H1 (cell line): ENCODE data around the gene ENSA. TPM values are rescaled to one million over a fixed set of nuclear protein-coding genes. Genes with fewer than 3 reads are reported as not detected.
A peak's percentile ranks its signal among the peaks of the same experiment; 100 is the strongest.

ENCODE experiments used
- CTCF ChIA-PET: fragments of 300-600 bp; sonication (Branson Sonifier 250); formaldehyde crosslinking; loops from one replicate; lab custom pipeline; 2021; ENCODE audit not compliant: partially characterized antibody; lab: Charles Lee
- POLR2A ChIA-PET: fragments of 300-600 bp; sonication (Branson Sonifier 250); formaldehyde crosslinking; loops from one replicate; lab custom pipeline; 2021; ENCODE audit warnings: inconsistent platforms; ENCODE audit not compliant: partially characterized antibody; lab: Charles Lee
- DNase-seq, 2 experiments: peaks; one replicate each; pipeline versions ENCODE4 v3.0.0 to v3.0.0-alpha.2; 2010 to 2022; ENCODE audit warnings: low spot score in 2 of 2, low read depth in 1 of 2, mixed read lengths in 1 of 2
- FAIRE-seq: peaks from 2 replicates; lab custom pipeline; 2011; peaks lifted over from hg19 to GRCh38; lab: Jason Lieb, UNC
- H2AFZ ChIP-seq: 2 replicates; pipeline ENCODE4 v1.8.1; 2012; ENCODE audit warnings: low read length, inconsistent platforms
- H2AK5ac ChIP-seq: 2 replicates; pipeline ENCODE4 v1.6.1; 2013; ENCODE audit warnings: low read depth, low read length
- H2BK120ac ChIP-seq: replicated peaks from 2 replicates; pipeline ENCODE3; 2013; ENCODE audit warnings: low read depth, low read length, inconsistent platforms
- H2BK12ac ChIP-seq: 2 replicates; pipeline ENCODE4 v1.6.1; 2013; ENCODE audit warnings: low read depth, low read length
- H2BK15ac ChIP-seq: 2 replicates; pipeline ENCODE4 v1.6.1; 2013; ENCODE audit warnings: low read length
- H2BK20ac ChIP-seq: 2 replicates; pipeline ENCODE4 v1.6.1; 2013; ENCODE audit warnings: low read length
- H2BK5ac ChIP-seq: 2 replicates; pipeline ENCODE4 v1.6.1; 2013; ENCODE audit warnings: low read depth, low read length
- H3K14ac ChIP-seq: 2 replicates; pipeline ENCODE4 v1.6.1; 2013; ENCODE audit warnings: inconsistent platforms; ENCODE audit not compliant: insufficient read length
- H3K18ac ChIP-seq: 2 replicates; pipeline ENCODE4 v1.6.1; 2013; ENCODE audit warnings: low read length; ENCODE audit errors: extremely low read depth
- H3K23ac ChIP-seq: 2 replicates; pipeline ENCODE4 v1.6.1; 2013; ENCODE audit warnings: inconsistent platforms; ENCODE audit not compliant: insufficient read length
- H3K23me2 ChIP-seq: 2 replicates; pipeline ENCODE4 v1.6.1; 2013; ENCODE audit warnings: low read depth, low read length
- H3K27ac ChIP-seq: 2 replicates; pipeline ENCODE4 v1.6.1; 2011; ENCODE audit warnings: low read depth, low read length, inconsistent platforms
- H3K27me3 ChIP-seq, 4 experiments: replicated peaks in 1 of 4; 1 replicate in 1 of 4; 2 replicates in 3 of 4; pipeline versions ENCODE4 v1.6.1 to v1.8.1; 2011 to 2013; ENCODE audit warnings: low read length in 3 of 4, mild to moderate bottlenecking in 3 of 4, inconsistent platforms in 2 of 4, mixed read lengths in 2 of 4, moderate library complexity in 1 of 4; ENCODE audit not compliant: control insufficient read depth in 3 of 4, insufficient read depth in 3 of 4; ENCODE audit errors: extremely low read depth in 1 of 4
- H3K36me3 ChIP-seq, 4 experiments: 2 replicates each; pipeline versions ENCODE4 v1.6.1 to v1.8.1; 2011 to 2013; ENCODE audit warnings: mild to moderate bottlenecking in 4 of 4, low read length in 3 of 4, moderate library complexity in 2 of 4, control low read depth in 1 of 4, inconsistent platforms in 1 of 4; ENCODE audit not compliant: insufficient read depth in 4 of 4, control insufficient read depth in 2 of 4
- H3K4ac ChIP-seq: replicated peaks from 2 replicates; pipeline ENCODE3; 2013; ENCODE audit warnings: low read length, low read depth, mixed read lengths, inconsistent platforms; ENCODE audit not compliant: insufficient read length
- H3K4me1 ChIP-seq, 4 experiments: replicated peaks in 1 of 4; 1 replicate in 1 of 4; 2 replicates in 3 of 4; pipeline versions ENCODE4 v1.6.1 to v1.8.1; 2011 to 2013; ENCODE audit warnings: low read length in 3 of 4, inconsistent platforms in 2 of 4, mixed read lengths in 1 of 4; ENCODE audit not compliant: insufficient read depth in 4 of 4, control insufficient read depth in 3 of 4
- H3K4me2 ChIP-seq, 2 experiments: 2 replicates each; pipeline versions ENCODE4 v1.6.1 to v1.8.1; 2011 to 2013; ENCODE audit warnings: low read depth in 2 of 2, low read length in 2 of 2, control low read depth in 1 of 2, inconsistent platforms in 1 of 2, mild to moderate bottlenecking in 1 of 2; ENCODE audit not compliant: insufficient read depth in 1 of 2
- H3K4me3 ChIP-seq, 4 experiments: fragments of 200-600, 300-600 bp in 1 of 4; sonication (generic), shearing (Covaris generic), sonication (Bioruptor Twin) in 1 of 4; 2 replicates each; pipeline versions ENCODE4 v1.5.1 to v1.8.1; 2011 to 2016; ENCODE audit warnings: low read length in 4 of 4, low read depth in 3 of 4, control low read depth in 2 of 4, inconsistent platforms in 2 of 4, mild to moderate bottlenecking in 2 of 4, mixed read lengths in 1 of 4, moderate library complexity in 1 of 4; ENCODE audit not compliant: insufficient read depth in 2 of 4; ENCODE audit errors: extremely low read depth in 1 of 4
- H3K56ac ChIP-seq: replicated peaks from 2 replicates; pipeline ENCODE3; 2013; ENCODE audit warnings: low read depth, mild to moderate bottlenecking, mixed read lengths, low read length, inconsistent platforms; ENCODE audit not compliant: insufficient read length
- H3K79me1 ChIP-seq: 2 replicates; pipeline ENCODE4 v1.6.1; 2013; ENCODE audit warnings: low read depth, low read length, control low read depth
- H3K79me2 ChIP-seq, 2 experiments: 2 replicates each; pipeline versions ENCODE4 v1.6.1 to v1.8.1; 2012 to 2013; ENCODE audit warnings: low read length in 2 of 2, mild to moderate bottlenecking in 2 of 2, inconsistent platforms in 1 of 2; ENCODE audit not compliant: insufficient read depth in 2 of 2, control insufficient read depth in 1 of 2
- H3K9ac ChIP-seq, 4 experiments: replicated peaks in 1 of 4; 1 replicate in 1 of 4; 2 replicates in 3 of 4; pipeline versions ENCODE4 v1.6.1 to v1.8.1; 2011 to 2013; ENCODE audit warnings: low read depth in 3 of 4, low read length in 3 of 4, control low read depth in 2 of 4, mild to moderate bottlenecking in 2 of 4, moderate library complexity in 2 of 4, inconsistent platforms in 1 of 4; ENCODE audit errors: extremely low read depth in 1 of 4
- H3K9me3 ChIP-seq, 2 experiments: 2 replicates each; pipeline versions ENCODE4 v1.6.1 to v1.8.1; 2012 to 2013; ENCODE audit warnings: mild to moderate bottlenecking in 2 of 2, moderate library complexity in 2 of 2, control low read depth in 1 of 2, inconsistent platforms in 1 of 2, low read depth in 1 of 2, low read length in 1 of 2, mixed read lengths in 1 of 2; ENCODE audit not compliant: insufficient read depth in 2 of 2
- H4K20me1 ChIP-seq, 2 experiments: replicated peaks in 1 of 2; 2 replicates each; pipeline versions ENCODE3 to v1.8.1; 2011 to 2013; ENCODE audit warnings: inconsistent platforms in 2 of 2, low read length in 2 of 2, mild to moderate bottlenecking in 1 of 2; ENCODE audit not compliant: insufficient read depth in 2 of 2, control insufficient read depth in 1 of 2
- H4K5ac ChIP-seq: 2 replicates; pipeline ENCODE4 v1.6.1; 2013; ENCODE audit warnings: low read length, low read depth, mixed read lengths, inconsistent platforms; ENCODE audit not compliant: insufficient read length
- H4K8ac ChIP-seq: 2 replicates; pipeline ENCODE4 v1.8.0; 2013; ENCODE audit warnings: mild to moderate bottlenecking, moderate library complexity, low read length, inconsistent platforms; ENCODE audit not compliant: insufficient read depth; ENCODE audit errors: extremely low read depth
- H4K91ac ChIP-seq: replicated peaks from 2 replicates; pipeline ENCODE3; 2013; ENCODE audit warnings: low read length, mixed read lengths, inconsistent platforms; ENCODE audit not compliant: insufficient read length
- CTCF ChIP-seq, 3 experiments: IDR thresholded peaks; 1 replicate in 2 of 3; 2 replicates in 1 of 3; pipeline versions ENCODE4 v1.5.1 to v1.6.1; 2011; ENCODE audit warnings: low read length in 3 of 3, mild to moderate bottlenecking in 3 of 3, inconsistent platforms in 2 of 3, low read depth in 1 of 3, moderate library complexity in 1 of 3; ENCODE audit not compliant: insufficient read depth in 1 of 3; ENCODE audit errors: control extremely low read depth in 1 of 3
- RAD21 ChIP-seq, 2 experiments: IDR thresholded peaks in 1 of 2; conservative IDR thresholded peaks in 1 of 2; 2 replicates each; pipeline ENCODE4 v1.6.1; 2011; ENCODE audit warnings: low read depth in 2 of 2, low read length in 2 of 2, improper control_type of control experiment in 1 of 2, inconsistent platforms in 1 of 2, mild to moderate bottlenecking in 1 of 2, moderate library complexity in 1 of 2
- TEAD4 ChIP-seq: IDR thresholded peaks from 2 replicates; pipeline ENCODE4 v1.6.1; 2012; ENCODE audit warnings: low read depth, low read length, inconsistent platforms, mixed read lengths
- WGBS, 2 experiments: shearing (Covaris generic) in 1 of 2; methylation state at CpG; one replicate each; pipeline versions ENCODE4 v1.1.6 to v1.1.7; 2013 to 2015; ENCODE audit warnings: low lambda C conversion rate in 2 of 2, mixed read lengths in 2 of 2, inconsistent platforms in 1 of 2, low coverage in 1 of 2, missing lambda C conversion rate in 1 of 2; ENCODE audit not compliant: insufficient replicate concordance in 2 of 2, insufficient coverage in 1 of 2, insufficient read length in 1 of 2; ENCODE audit errors: extremely low coverage in 1 of 2, missing lambda C conversion rate in 1 of 2; 5-methylcytosine and 5-hydroxymethylcytosine counted together
- polyA plus RNA-seq, 7 experiments: library from polyadenylated mRNA; depleted of rRNA in 3 of 7; stranded (reverse) in 5 of 7; unstranded in 2 of 7; fragments of >200 nt in 5 of 7; fragments of 200-250 nt in 2 of 7; gene quantifications; 1 replicate in 5 of 7; 2 replicates in 1 of 7; 4 replicates in 1 of 7; pipeline versions ENCODE4 v1.2.1 to v1.2.3, GENCODE V29; 2011 to 2013; ENCODE audit warnings: missing spikeins in 2 of 7, mixed read lengths in 2 of 7
- total RNA-seq: library from RNA; stranded (reverse); fragmentation: NEBNext Ultra II Directional; extraction: Animal tissue kit (Norgen Biotek cat#: 25700); gene quantifications from 2 replicates; pipeline ENCODE4 v1.2.1, GENCODE V29; 2021

The ENSA gene
- total and polyA plus RNA-seq, 2 of the 8 experiments (the other 6 are each of a cell fraction or from before 2014, with no cell fraction given): 48.2 to 229 TPM

GRCh38 chr1:150621497-150622302 lies 7.7 kb downstream of the ENSA start:
- no peak for DNase-seq
- H3K79me2 ChIP-seq: peaks cover 0 to 11% of the 10 kb centered on the region in 2 experiments; a peak in 2 of 4 replicates
- H2BK15ac ChIP-seq: no peak overlapping the region
- POLR2A ChIA-PET: interaction anchor here (1.0 to 43.5 kb wide), 5 partner anchors 8 to 63 kb away, joined by 3 to 1380 read pairs (median 105); partner anchors contain the start of genes ADAMTSL4, ENSA and MCL1
- H3K4me2 ChIP-seq: no peak overlapping the region
- 0 out of 2 replicates have a peak overlapping the region, but pooled peaks have one; percentile 29 for H2BK5ac ChIP-seq
- no peak overlapping the region for H2AK5ac ChIP-seq
- no peak overlapping the region for H3K18ac ChIP-seq
- H4K5ac ChIP-seq: no peak overlapping the region
- WGBS, 2 experiments: 90% methylated on average over 8 of the region's 8 CpGs; no CpG with 5 or more reads in 1 of the 2 experiments
- H2AFZ ChIP-seq: no peak overlapping the region
- no peak overlapping the region for H3K4me3 ChIP-seq
- H3K4ac ChIP-seq: no peak overlapping the region
- H4K20me1 ChIP-seq: no peaks in the 10 kb centered on the region
- no peak overlapping the region for H2BK120ac ChIP-seq
- no peaks in the 10 kb centered on the region; the same call in 1 of the 2 replicates for H3K79me1 ChIP-seq
- peaks cover 0 to 7% (median 2%) of the 10 kb centered on the region in 4 experiments; a peak in 1 of 7 replicates for H3K4me1 ChIP-seq
- peak; percentile 47 to 60; a peak in 3 of 4 replicates for TF ChIP-seq RAD21 (IDR thresholded peaks at IDR 0.05 in 1 of 2, conservative IDR thresholded peaks at IDR 0.05 in 1 of 2; ENCODE audit: low read depth in 2 of 2, low read length in 2 of 2)
- TF ChIP-seq CTCF (IDR thresholded peaks at IDR 0.05; ENCODE audit: control extremely low read depth in 1 of 3, insufficient read depth in 1 of 3, low read depth in 1 of 3, low read length in 3 of 3): peak in 2 of 3 experiments; percentile 63 to 66; a peak in 3 of 4 replicates
- TF ChIP-seq TEAD4: no peak
- no peak overlapping the region for H3K9ac ChIP-seq
- no peak for FAIRE-seq
- no peaks in the 10 kb centered on the region for H3K9me3 ChIP-seq
- CTCF ChIA-PET: interaction anchor here (0.6 to 17.6 kb wide), 15 partner anchors 14 to 510 kb away, joined by 3 to 210 read pairs (median 3); partner anchors contain the start of gene GOLPH3L
- H3K27me3 ChIP-seq: no peaks in the 10 kb centered on the region
- no peak overlapping the region for H4K91ac ChIP-seq
- H3K23me2 ChIP-seq: no peaks in the 10 kb centered on the region
- H3K14ac ChIP-seq: no peak overlapping the region
- no peak overlapping the region for H3K27ac ChIP-seq
- H2BK20ac ChIP-seq: no peak overlapping the region
- no peak overlapping the region for H3K56ac ChIP-seq
- no peak overlapping the region for H2BK12ac ChIP-seq
- peaks cover 31 to 78% (median 62%) of the 10 kb centered on the region in 4 experiments for H3K36me3 ChIP-seq
- no peak overlapping the region for H3K23ac ChIP-seq
- H4K8ac ChIP-seq: no peak overlapping the region
